Thoracic aorta (tissue), 2 donors: Measurements from ENCODE around the gene CDX1. TPM values are rescaled to one million over a fixed set of nuclear protein-coding genes. Genes with fewer than 3 reads are reported as not detected.
A peak's percentile ranks its signal among the peaks of the same experiment; 100 is the strongest.

ENCODE experiments used
- ATAC-seq: fragments of 150-250 bp; one replicate; pipeline ENCODE4 v1.8.0; 2017; ENCODE audit warnings: low read depth; ENCODE audit not compliant: insufficient number of reproducible peaks, low FRiP score
- DNase-seq: peaks from one replicate; pipeline ENCODE4 v3.0.0-alpha.2; 2020; ENCODE audit warnings: low spot score
- H3K27ac ChIP-seq, 2 donors: fragments of 200-600 bp; sonication (generic); 1 replicate in 1 of 2; 2 replicates in 1 of 2; pipeline ENCODE4 v1.5.1; 2016; ENCODE audit warnings: mild to moderate bottlenecking in 2 of 2, moderate library complexity in 2 of 2
- H3K27me3 ChIP-seq: fragments of 200-600 bp; sonication (generic); replicated peaks from 2 replicates; pipeline ENCODE4 v1.6.0; 2016; ENCODE audit warnings: mild to moderate bottlenecking; ENCODE audit not compliant: insufficient read depth
- H3K36me3 ChIP-seq: fragments of 200-600 bp; sonication (generic); one replicate; pipeline ENCODE4 v1.5.1; 2016
- H3K4me1 ChIP-seq, 2 donors: fragments of 200-600 bp; sonication (generic); 1 replicate in 1 of 2; 2 replicates in 1 of 2; pipeline versions ENCODE4 v1.5.1 to v1.6.0; 2016; ENCODE audit warnings: low read depth in 2 of 2, mild to moderate bottlenecking in 1 of 2; ENCODE audit not compliant: control insufficient read depth in 1 of 2
- H3K4me3 ChIP-seq: fragments of 200-600 bp; sonication (generic); 2 replicates; pipeline ENCODE4 v1.5.1; 2016; ENCODE audit warnings: mild to moderate bottlenecking
- H3K9me3 ChIP-seq: fragments of 200-600 bp; sonication (generic); 2 replicates; pipeline ENCODE4 v1.5.1; 2016
- total RNA-seq, 2 donors: library from RNA; depleted of rRNA; stranded (reverse); fragments of >200 nt; gene quantifications; one replicate each; pipeline versions ENCODE4 v1.1.0 to v1.2.3, GENCODE V29; 2016
- TF ChIP-seq, protein P1 (sequence below): fragments of 200-600 bp; sonication (generic); IDR thresholded peaks from one replicate; pipeline ENCODE4 v1.5.1; 2019; ENCODE audit warnings: antibody characterized with exemption

The CDX1 gene
- total RNA-seq, 2 donors from 2014 or later, result not detected

DNA sequence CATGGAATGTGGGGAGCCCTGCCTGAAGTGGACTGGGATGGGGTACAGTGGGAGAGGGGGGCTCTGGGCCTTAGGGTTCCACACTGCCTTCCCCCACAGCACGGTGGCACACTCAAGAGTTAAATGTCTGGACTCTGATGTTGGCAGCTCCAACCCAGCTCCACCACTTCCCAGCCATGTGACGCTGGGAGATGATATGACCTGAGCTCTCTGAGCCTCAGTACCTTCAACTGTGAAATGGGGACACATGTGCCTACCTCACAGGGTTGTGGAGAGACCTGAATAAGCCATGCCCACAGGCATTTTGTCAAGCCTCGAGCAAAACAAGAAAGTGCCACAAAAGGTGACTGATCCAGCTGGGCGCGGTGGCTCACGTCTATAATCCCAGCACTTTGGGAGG, 7.5 kb upstream of the CDX1 start:
- Histone ChIP-seq H3K4me1 (peaks cover 39 to 76% of the 10 kb centered on the region in 2 donors), H3K4me3 (no peak overlapping the region), H3K9me3 (no peaks in the 10 kb centered on the region), H3K36me3 (no peaks in the 10 kb centered on the region), H3K27ac (peak overlapping the region; percentile 88 to 94), H3K27me3 (no peaks in the 10 kb centered on the region)
- DNase-seq, result no peak
- no peak for ATAC-seq
- TF ChIP-seq, protein P1, sequence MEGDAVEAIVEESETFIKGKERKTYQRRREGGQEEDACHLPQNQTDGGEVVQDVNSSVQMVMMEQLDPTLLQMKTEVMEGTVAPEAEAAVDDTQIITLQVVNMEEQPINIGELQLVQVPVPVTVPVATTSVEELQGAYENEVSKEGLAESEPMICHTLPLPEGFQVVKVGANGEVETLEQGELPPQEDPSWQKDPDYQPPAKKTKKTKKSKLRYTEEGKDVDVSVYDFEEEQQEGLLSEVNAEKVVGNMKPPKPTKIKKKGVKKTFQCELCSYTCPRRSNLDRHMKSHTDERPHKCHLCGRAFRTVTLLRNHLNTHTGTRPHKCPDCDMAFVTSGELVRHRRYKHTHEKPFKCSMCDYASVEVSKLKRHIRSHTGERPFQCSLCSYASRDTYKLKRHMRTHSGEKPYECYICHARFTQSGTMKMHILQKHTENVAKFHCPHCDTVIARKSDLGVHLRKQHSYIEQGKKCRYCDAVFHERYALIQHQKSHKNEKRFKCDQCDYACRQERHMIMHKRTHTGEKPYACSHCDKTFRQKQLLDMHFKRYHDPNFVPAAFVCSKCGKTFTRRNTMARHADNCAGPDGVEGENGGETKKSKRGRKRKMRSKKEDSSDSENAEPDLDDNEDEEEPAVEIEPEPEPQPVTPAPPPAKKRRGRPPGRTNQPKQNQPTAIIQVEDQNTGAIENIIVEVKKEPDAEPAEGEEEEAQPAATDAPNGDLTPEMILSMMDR, result no peak

DNA sequence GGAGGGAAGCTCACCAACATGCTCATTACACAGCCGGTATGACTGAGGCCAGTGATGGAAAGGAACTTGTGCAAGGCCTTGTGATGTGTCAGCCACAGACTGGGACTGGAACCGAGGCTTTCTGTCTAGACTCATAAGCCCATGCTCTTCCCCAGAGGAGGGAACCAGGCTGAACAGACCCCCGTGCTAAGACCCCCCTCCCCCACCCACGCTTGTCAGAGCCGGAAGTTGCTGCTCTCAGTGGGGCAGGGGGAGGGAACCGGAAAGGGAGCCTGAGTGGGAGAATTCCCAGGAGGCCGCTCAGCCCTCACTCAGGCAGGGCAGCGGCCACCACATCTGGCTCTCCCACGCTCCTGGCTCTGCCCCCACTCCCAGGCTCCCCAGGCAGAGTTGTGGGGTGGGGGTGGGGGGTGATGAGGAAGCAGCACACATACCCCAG, 6.8 kb upstream of the CDX1 start:
- no peak for ATAC-seq
- Histone ChIP-seq H3K4me3 (no peak overlapping the region), H3K27ac (peak overlapping the region; percentile 88 to 94), H3K9me3 (no peaks in the 10 kb centered on the region), H3K36me3 (no peaks in the 10 kb centered on the region), H3K4me1 (peaks cover 39 to 76% of the 10 kb centered on the region in 2 donors), H3K27me3 (no peaks in the 10 kb centered on the region)
- TF ChIP-seq, protein P1, result no peak
- no peak for DNase-seq

DNA sequence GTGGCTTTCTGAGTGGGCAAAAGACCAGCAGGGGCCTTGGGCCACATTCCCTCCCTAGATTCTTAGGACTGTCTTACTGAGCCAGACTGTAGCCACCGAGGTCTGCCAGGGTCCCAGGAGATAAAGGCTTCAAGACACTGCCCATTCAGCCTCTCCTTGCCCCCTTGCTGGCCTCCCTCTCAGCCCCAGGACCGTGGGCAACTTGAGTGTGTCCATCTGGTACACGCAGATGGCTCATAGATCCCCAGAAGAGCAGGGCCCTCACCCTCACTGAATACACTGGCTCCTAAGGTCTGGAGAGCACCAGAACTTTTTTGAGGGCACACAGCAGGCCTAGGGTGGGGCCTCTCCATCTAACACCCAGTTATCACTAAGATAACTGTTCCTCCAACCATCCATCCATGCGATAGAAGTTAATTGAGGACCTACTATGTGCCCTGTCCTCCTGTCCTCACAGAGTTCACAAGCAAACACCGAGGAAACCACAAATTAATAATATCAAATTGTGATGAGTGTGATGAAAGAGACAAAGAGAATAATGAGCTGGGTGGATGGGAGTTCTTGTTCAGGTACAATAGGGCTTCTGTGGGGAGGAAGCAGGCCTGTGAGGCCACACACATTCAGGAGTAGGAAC, 6.0 kb upstream of the CDX1 start:
- TF ChIP-seq, protein P1, result no peak
- peak overlapping the region; percentile 88 to 94 for H3K27ac ChIP-seq
- no peak for ATAC-seq

DNA sequence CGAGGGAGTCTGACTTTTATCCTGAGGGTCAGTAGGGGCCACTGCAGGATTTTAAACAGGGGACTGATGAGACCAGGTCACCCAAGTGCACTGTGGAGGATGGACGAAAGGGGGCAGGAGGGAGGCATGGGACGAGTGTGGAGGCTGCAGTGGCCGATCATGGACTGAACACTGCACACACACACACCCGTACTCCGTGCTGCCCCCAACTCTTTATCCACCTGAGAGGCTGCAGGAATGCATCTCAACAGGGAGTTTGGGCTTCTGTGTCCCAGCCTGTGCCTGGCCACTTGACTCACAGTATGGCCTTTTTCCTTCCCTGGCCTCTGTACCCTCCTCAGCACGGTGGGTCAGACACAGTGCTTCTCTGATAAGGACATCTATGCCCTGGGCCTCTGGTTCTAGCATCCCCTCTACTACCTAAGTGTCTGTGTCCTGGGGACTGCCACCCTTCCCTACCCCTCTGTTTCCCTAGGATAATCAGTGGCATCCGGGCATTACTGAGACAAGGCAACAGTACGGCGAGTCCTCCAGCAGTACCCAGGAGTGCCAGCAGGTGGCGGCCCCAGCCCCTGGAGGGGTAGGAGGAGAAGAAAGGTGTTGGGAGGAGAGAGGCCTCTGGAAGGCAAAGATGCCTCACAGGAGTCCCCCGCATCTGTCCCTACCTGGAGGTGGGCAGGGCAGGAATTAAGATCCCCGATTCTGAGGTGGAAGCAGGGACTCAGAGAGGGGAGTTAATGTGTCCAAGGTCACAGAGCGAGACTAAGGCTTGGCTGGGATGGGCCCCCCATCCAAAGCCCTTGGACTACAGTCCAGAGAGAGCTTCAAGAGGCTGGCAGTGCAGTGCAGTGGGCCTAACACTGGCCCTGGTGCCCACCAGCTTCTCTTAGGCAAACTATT, 5.1 kb upstream of the CDX1 start:
- Histone ChIP-seq H3K4me1 (peaks cover 34 to 68% of the 10 kb centered on the region in 2 donors), H3K4me3 (no peak overlapping the region), H3K27ac (peak overlapping the region; percentile 88 to 94), H3K9me3 (no peaks in the 10 kb centered on the region), H3K27me3 (no peaks in the 10 kb centered on the region), H3K36me3 (no peaks in the 10 kb centered on the region)
- DNase-seq (peak; percentile 59), ATAC-seq (peak; percentile 53)
- TF ChIP-seq, protein P1, result peak; percentile 93

More for the DNA sequence above, 6.0 kb upstream of the CDX1 start:
- Histone ChIP-seq H3K4me1 (peaks cover 39 to 76% of the 10 kb centered on the region in 2 donors), H3K4me3 (no peak overlapping the region), H3K36me3 (no peaks in the 10 kb centered on the region), H3K9me3 (no peaks in the 10 kb centered on the region), H3K27me3 (no peaks in the 10 kb centered on the region)
- no peak for DNase-seq

DNA sequence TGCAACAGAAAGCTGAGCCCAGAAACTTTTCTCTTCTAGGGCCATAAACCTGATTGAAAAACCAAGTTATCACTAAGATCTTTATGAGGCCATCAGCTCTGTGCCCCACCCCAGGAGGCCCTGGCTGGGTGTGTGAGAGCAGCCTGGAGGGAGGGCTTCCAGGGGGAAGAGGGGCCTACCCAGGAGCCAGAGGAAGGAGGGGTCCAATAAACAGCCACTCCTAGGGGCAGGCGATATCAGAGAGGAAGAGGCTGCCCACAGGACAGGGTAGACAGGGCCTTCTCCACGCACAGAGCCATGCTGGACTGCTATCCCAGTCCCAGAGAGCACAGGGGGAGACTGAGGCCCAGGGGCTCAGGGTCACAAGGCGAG, 4.5 kb upstream of the CDX1 start:
- H3K27ac ChIP-seq, result peak overlapping the region; percentile 44 to 88
- TF ChIP-seq, protein P1, result no peak
- H3K27me3 ChIP-seq, result no peaks in the 10 kb centered on the region
- H3K4me1 ChIP-seq, result peaks cover 33 to 63% of the 10 kb centered on the region in 2 donors
- no peak for DNase-seq
- no peaks in the 10 kb centered on the region for H3K9me3 ChIP-seq
- no peak overlapping the region for H3K4me3 ChIP-seq
- no peak for ATAC-seq
- no peaks in the 10 kb centered on the region for H3K36me3 ChIP-seq
